ENCODE measurements around the gene CKAP4.

GRCh38 chr12:106192659-106193393 is 55.0 kb downstream of the CKAP4 start:
- no peak for TF ChIP-seq CTCF (IDR thresholded peaks at IDR 0.05; ENCODE audit: low read length)
- no peak for TF ChIP-seq EZH2 (optimal IDR thresholded peaks at IDR 0.05; ENCODE audit: low read depth, low read length)
